ENCODE measurements around the gene RGS7. TPM values are rescaled to one million over a fixed set of nuclear protein-coding genes. Genes with fewer than 3 reads are reported as not detected.

RGS7 gene
- total RNA-seq, 1 experiment from 2014 or later: 1.5 TPM

DNA sequence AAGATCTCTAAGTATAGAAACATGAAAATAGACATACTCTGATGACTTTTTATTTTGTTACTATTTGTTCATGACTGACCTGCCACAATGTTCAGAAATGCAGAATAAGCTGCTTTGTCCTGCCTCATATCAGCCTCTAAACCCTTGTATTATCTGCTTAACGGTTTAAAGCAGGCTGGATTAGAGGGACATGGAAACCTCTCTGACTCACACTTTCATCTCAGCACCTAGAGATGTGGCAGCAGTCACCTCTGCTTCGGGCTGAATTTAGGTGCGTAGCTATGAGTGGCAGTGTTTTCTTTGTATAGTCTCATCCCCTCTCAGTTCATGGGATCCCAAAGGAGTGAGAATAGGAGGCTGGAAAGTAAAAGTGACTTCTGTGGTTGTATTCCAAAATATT lies 255.4 kb downstream of the RGS7 start:
- H3K27ac Mint-ChIP-seq: no peak overlapping the region
- H3K36me3 Mint-ChIP-seq (ENCODE audit: insufficient read depth in 1 of 3, low read depth in 3 of 3): no peaks in the 10 kb centered on the region
- WGBS (ENCODE audit: extremely low coverage, insufficient read length, low lambda C conversion rate): no CpG with 5 or more reads among the region's 3 CpGs
- Histone ChIP-seq H2BK5ac (ENCODE audit: insufficient read length, low read length) (no peak overlapping the region), H4K20me1 (ENCODE audit: control insufficient read depth, insufficient read depth, insufficient read length) (no peaks in the 10 kb centered on the region), H4K5ac (ENCODE audit: insufficient read length, low read depth, low read length) (no peak overlapping the region), H2BK15ac (ENCODE audit: low read depth, low read length) (no peak overlapping the region), H3K27ac (ENCODE audit: insufficient read length, low read depth, low read length) (no peak overlapping the region), H3K79me1 (ENCODE audit: insufficient read depth, low read depth, low read length, poor library complexity, severe bottlenecking) (no peaks in the 10 kb centered on the region), H3K9me3 (ENCODE audit: control insufficient read depth, low read depth, low read length) (no peaks in the 10 kb centered on the region), H3K56ac (ENCODE audit: insufficient read length, low read depth, low read length) (no peak overlapping the region), H3K4me1 (ENCODE audit: insufficient read depth, low read length) (no peaks in the 10 kb centered on the region), H2BK20ac (ENCODE audit: low read depth, low read length, poor library complexity, severe bottlenecking) (no peak overlapping the region), H2AFZ (ENCODE audit: low read length) (no peak overlapping the region), H4K8ac (replicated peaks; ENCODE audit: insufficient read length, low read depth, low read length) (no peak overlapping the region), H2AK5ac (ENCODE audit: insufficient read length, low read length) (no peak overlapping the region), H2BK12ac (ENCODE audit: insufficient read length, low read depth, low read length) (no peak overlapping the region), H3K79me2 (ENCODE audit: insufficient read depth, low read length) (no peaks in the 10 kb centered on the region), H3K23ac (ENCODE audit: insufficient read length, low read depth, low read length) (no peak overlapping the region), H3K4me2 (ENCODE audit: insufficient read depth, insufficient read length, low read length) (no peak overlapping the region), H3T11ph (ENCODE audit: low read length) (no peak overlapping the region), H4K91ac (ENCODE audit: insufficient read length, low read depth, low read length) (no peak overlapping the region), H2BK120ac (ENCODE audit: low read depth, low read length, poor library complexity, severe bottlenecking) (no peak overlapping the region), H3K18ac (ENCODE audit: insufficient read length, low read depth, low read length) (no peak overlapping the region), H3K23me2 (ENCODE audit: insufficient read length, low read depth, low read length, poor library complexity, severe bottlenecking) (no peaks in the 10 kb centered on the region), H3K4ac (ENCODE audit: low read depth, low read length) (no peak overlapping the region), H3K14ac (ENCODE audit: insufficient read depth, low read length) (no peak overlapping the region), H3K27me3 (ENCODE audit: insufficient read depth, low read length) (no peaks in the 10 kb centered on the region), H3K9ac (ENCODE audit: extremely low read depth, insufficient read length, low read length) (no peak overlapping the region)
- TF ChIP-seq, protein P1, sequence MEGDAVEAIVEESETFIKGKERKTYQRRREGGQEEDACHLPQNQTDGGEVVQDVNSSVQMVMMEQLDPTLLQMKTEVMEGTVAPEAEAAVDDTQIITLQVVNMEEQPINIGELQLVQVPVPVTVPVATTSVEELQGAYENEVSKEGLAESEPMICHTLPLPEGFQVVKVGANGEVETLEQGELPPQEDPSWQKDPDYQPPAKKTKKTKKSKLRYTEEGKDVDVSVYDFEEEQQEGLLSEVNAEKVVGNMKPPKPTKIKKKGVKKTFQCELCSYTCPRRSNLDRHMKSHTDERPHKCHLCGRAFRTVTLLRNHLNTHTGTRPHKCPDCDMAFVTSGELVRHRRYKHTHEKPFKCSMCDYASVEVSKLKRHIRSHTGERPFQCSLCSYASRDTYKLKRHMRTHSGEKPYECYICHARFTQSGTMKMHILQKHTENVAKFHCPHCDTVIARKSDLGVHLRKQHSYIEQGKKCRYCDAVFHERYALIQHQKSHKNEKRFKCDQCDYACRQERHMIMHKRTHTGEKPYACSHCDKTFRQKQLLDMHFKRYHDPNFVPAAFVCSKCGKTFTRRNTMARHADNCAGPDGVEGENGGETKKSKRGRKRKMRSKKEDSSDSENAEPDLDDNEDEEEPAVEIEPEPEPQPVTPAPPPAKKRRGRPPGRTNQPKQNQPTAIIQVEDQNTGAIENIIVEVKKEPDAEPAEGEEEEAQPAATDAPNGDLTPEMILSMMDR (conservative IDR thresholded peaks at IDR 0.05): no peak
- peaks cover 18 to 34% of the 10 kb centered on the region in 2 experiments for H3K4me1 Mint-ChIP-seq
- DNase-seq: no peak
- no peaks in the 10 kb centered on the region for H3K9me3 Mint-ChIP-seq
- no peaks in the 10 kb centered on the region for H3K27me3 Mint-ChIP-seq (ENCODE audit: low read depth)
- H3K4me3 Mint-ChIP-seq: no peak overlapping the region
